ENCODE results near the gene MLYCD. TPM values are rescaled to one million over a fixed set of nuclear protein-coding genes. Genes with fewer than 3 reads are reported as not detected.

MLYCD gene
- total RNA-seq, 1 experiment from 2014 or later = 2.0 TPM

GRCh38 chr16:83900571-83900970 is 1.7 kb downstream of the MLYCD start:
- BruUV-seq (replicated peaks) = no TSS peak
- TF ChIP-seq, protein P1, sequence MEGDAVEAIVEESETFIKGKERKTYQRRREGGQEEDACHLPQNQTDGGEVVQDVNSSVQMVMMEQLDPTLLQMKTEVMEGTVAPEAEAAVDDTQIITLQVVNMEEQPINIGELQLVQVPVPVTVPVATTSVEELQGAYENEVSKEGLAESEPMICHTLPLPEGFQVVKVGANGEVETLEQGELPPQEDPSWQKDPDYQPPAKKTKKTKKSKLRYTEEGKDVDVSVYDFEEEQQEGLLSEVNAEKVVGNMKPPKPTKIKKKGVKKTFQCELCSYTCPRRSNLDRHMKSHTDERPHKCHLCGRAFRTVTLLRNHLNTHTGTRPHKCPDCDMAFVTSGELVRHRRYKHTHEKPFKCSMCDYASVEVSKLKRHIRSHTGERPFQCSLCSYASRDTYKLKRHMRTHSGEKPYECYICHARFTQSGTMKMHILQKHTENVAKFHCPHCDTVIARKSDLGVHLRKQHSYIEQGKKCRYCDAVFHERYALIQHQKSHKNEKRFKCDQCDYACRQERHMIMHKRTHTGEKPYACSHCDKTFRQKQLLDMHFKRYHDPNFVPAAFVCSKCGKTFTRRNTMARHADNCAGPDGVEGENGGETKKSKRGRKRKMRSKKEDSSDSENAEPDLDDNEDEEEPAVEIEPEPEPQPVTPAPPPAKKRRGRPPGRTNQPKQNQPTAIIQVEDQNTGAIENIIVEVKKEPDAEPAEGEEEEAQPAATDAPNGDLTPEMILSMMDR (conservative IDR thresholded peaks at IDR 0.05; ENCODE audit: low read depth, low read length) = no peak
- no peak for TF ChIP-seq EZH2 (IDR thresholded peaks at IDR 0.05; ENCODE audit: borderline replicate concordance, low read depth, low read length, poor library complexity, severe bottlenecking)
- Histone ChIP-seq H3K27me3 (replicated peaks; ENCODE audit: insufficient read depth, low read depth, low read length, poor library complexity) (peaks cover 4% of the 10 kb centered on the region), H3K27ac (ENCODE audit: low read depth, low read length, poor library complexity, severe bottlenecking) (no peak overlapping the region), H3K4me3 (ENCODE audit: low read depth, low read length, poor library complexity, severe bottlenecking) (no peak overlapping the region), H3K9me3 (ENCODE audit: low read depth, low read length, poor library complexity, severe bottlenecking) (no peaks in the 10 kb centered on the region), H3K36me3 (ENCODE audit: insufficient read depth, low read length, poor library complexity, severe bottlenecking) (no peaks in the 10 kb centered on the region), H3K4me1 (ENCODE audit: insufficient read depth, low read length, poor library complexity, severe bottlenecking) (peaks cover 4% of the 10 kb centered on the region)
- intact Hi-C loops (cut with micrococcal nuclease; ENCODE audit: unreplicated experiment) = no loop called here
- ChIA-PET CTCF (interaction anchor here (0.6 kb wide), 1 partner anchor 544 kb away, joined by 3 read pairs; no protein-coding TSS in a partner anchor), POLR2A (ENCODE audit: low non-redundant PET) (no interaction called here)
- no peak for DNase-seq (ENCODE audit: low spot score)

DNA sequence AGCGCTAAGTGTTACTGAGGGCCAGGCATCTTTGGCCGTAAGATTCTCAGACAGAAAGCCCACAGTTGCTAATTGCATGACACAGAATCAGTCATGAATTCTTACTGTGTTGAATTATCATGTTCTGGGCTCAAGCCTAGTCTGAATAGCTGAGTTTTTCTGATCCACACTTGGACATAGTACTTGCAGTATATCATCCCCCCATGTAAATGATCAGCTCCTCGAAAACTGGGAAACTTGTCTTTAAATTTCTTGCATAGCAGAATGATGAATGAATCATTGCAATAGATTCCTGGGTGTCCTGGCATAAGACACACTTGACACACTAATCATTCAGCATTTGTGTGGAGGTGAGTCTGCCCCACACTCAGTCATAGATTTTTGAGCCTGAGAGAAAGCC is 2.2 kb downstream of the MLYCD start:
- Histone ChIP-seq H3K27me3 (replicated peaks; ENCODE audit: insufficient read depth, low read depth, low read length, poor library complexity) (peaks cover 2% of the 10 kb centered on the region), H3K27ac (ENCODE audit: low read depth, low read length, poor library complexity, severe bottlenecking) (no peak overlapping the region), H3K4me3 (ENCODE audit: low read depth, low read length, poor library complexity, severe bottlenecking) (no peak overlapping the region), H3K9me3 (ENCODE audit: low read depth, low read length, poor library complexity, severe bottlenecking) (no peaks in the 10 kb centered on the region), H3K36me3 (ENCODE audit: insufficient read depth, low read length, poor library complexity, severe bottlenecking) (no peaks in the 10 kb centered on the region), H3K4me1 (ENCODE audit: insufficient read depth, low read length, poor library complexity, severe bottlenecking) (peaks cover 4% of the 10 kb centered on the region)
- TF ChIP-seq EZH2 (IDR thresholded peaks at IDR 0.05; ENCODE audit: borderline replicate concordance, low read depth, low read length, poor library complexity, severe bottlenecking) = no peak
- TF ChIP-seq, protein P1 (conservative IDR thresholded peaks at IDR 0.05; ENCODE audit: low read depth, low read length) = no peak
- no TSS peak for BruUV-seq (replicated peaks)
- ChIA-PET POLR2A (ENCODE audit: low non-redundant PET) (no interaction called here), CTCF (interaction anchor here (0.6 kb wide), 1 partner anchor 544 kb away, joined by 3 read pairs; no protein-coding TSS in a partner anchor)
- intact Hi-C loops (cut with micrococcal nuclease; ENCODE audit: unreplicated experiment) = no loop called here
- no peak for DNase-seq (ENCODE audit: low spot score)

DNA sequence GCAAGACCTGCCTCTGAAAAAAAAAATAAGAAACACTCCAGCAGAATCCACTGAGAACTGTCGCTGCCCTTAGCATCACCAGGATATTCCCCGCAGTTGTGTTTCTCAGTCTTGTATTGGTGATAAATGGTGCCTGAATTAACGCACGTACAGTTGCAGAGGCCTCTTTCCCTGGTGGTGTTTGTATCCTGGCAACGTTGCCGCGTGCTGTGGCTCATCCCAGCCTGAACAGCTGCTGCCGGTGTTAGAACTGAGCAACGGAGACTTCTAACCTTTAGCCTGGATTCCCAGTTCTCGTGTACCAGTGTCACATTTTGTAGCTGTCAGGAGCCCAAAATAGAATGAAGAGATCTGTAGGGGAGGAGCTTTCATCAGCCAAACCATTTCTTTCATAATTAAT is 4.8 kb downstream of the MLYCD start:
- POLR2A ChIA-PET (ENCODE audit: low non-redundant PET) = no interaction called here

More for the DNA sequence above, 4.8 kb downstream of the MLYCD start:
- no peak overlapping the region for H3K4me3 ChIP-seq (ENCODE audit: low read depth, low read length, poor library complexity, severe bottlenecking)
- TF ChIP-seq, protein P1 (conservative IDR thresholded peaks at IDR 0.05; ENCODE audit: low read depth, low read length) = no peak
- no peak for TF ChIP-seq EZH2 (IDR thresholded peaks at IDR 0.05; ENCODE audit: borderline replicate concordance, low read depth, low read length, poor library complexity, severe bottlenecking)
- no peaks in the 10 kb centered on the region for H3K27me3 ChIP-seq (replicated peaks; ENCODE audit: insufficient read depth, low read depth, low read length, poor library complexity)
- intact Hi-C loops (cut with micrococcal nuclease; ENCODE audit: unreplicated experiment) = no loop called here
- no peaks in the 10 kb centered on the region for H3K36me3 ChIP-seq (ENCODE audit: insufficient read depth, low read length, poor library complexity, severe bottlenecking)
- no TSS peak for BruUV-seq (replicated peaks)
- CTCF ChIA-PET = no interaction called here
- no peaks in the 10 kb centered on the region for H3K4me1 ChIP-seq (ENCODE audit: insufficient read depth, low read length, poor library complexity, severe bottlenecking)
- no peak for DNase-seq (ENCODE audit: low spot score)
- H3K9me3 ChIP-seq (ENCODE audit: low read depth, low read length, poor library complexity, severe bottlenecking) = no peaks in the 10 kb centered on the region
- H3K27ac ChIP-seq (ENCODE audit: low read depth, low read length, poor library complexity, severe bottlenecking) = no peak overlapping the region

All from A673 (cell line).